K562 treated with DMSO at 1 percent for 48 hours (cell line): Measurements from ENCODE around the gene TDO2. TPM values are rescaled to one million over a fixed set of nuclear protein-coding genes. Genes with fewer than 3 reads are reported as not detected.

Source experiments
- total RNA-seq: library from RNA; unstranded; fragments of 300-600 nt; gene quantifications from 2 replicates; pipeline ENCODE4 v1.2.3, GENCODE V29; 2022; ENCODE audit warnings: low replicate concordance; ENCODE audit errors: extremely low read depth

TDO2 gene
- not detected in 2 replicates for total RNA-seq

GRCh38 chr4:155903453-155903852, at the start of gene TDO2:
Gene TDO2, plus strand, starts transcription at chr4:155903696. Its CDS starts 63 bp downstream, at chr4:155903759.

GRCh38 chr4:155866177-155866576, 37.3 kb upstream of the TDO2 start, which contains the start of gene ASIC5:
Gene ASIC5, minus strand, starts transcription at chr4:155866277. Its CDS starts 51 bp downstream, at chr4:155866226.

GRCh38 chr4:155953151-155954117, 49.9 kb downstream of the TDO2 start, which contains the start of gene CTSO:
Gene CTSO, minus strand, starts transcription at chr4:155953866. Its CDS starts 19 bp downstream, at chr4:155953847.

Other genes starting within 250 kb of the TDO2 start
- not detected in 2 replicates for gene GUCY1A1, start 236.8 kb upstream of the TDO2 start, total RNA-seq
- not detected in 2 replicates for gene GUCY1B1, start 144.7 kb upstream of the TDO2 start, total RNA-seq
- gene ASIC5, start 37.4 kb upstream of the TDO2 start, total RNA-seq: not detected in 2 replicates
- not detected in 2 replicates for gene CTSO, start 50.2 kb downstream of the TDO2 start, total RNA-seq